ENCODE results near the gene KLF2. TPM values are rescaled to one million over a fixed set of nuclear protein-coding genes. Genes with fewer than 3 reads are reported as not detected.

KLF2 gene
- total and polyA plus RNA-seq, 2 donors (not counting 1 experiment from before 2014, with no cell fraction given) = 242 to 3,965 TPM

DNA sequence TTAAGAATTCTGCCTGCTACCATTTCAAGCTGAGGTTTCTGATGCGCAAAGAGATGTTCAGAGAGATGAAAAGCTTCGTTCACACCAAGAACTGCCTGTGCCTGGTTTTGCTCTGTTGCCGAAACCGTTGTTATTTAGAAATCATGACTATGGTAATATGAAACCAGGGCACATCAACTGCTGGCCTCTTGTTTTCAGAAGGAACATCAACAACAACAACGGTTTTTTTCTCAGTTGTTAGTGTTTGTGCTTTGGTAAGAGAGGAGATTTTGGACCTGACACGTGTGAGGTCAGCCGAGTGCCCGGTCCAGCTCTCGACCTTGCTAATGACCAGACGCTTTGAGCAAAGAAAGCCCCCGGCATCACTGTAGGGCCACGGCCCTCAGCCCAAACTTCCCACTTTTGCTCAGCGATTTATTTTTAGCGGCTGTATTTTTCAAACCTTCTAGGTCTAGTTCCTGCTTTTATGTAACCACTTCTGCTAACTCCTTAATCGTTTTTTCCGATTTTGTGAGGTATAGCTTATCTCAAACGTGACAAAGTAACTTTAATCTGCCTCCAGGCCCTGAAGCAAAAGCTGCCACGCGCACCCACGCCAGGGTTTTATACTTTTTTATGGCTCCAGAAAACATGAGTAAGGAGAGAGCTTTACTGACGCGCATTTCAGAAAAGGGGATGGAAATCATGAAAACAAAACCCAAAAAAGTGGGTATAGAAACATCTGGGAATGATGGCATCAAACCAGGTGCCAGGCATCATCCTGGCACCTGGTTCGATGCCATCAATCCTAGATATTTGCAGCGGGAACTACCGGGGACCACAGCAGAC is 42.0 kb downstream of the KLF2 start:
- TF ChIP-seq EZH2 (IDR thresholded peaks at IDR 0.05; ENCODE audit: borderline replicate concordance, insufficient read depth, low read depth, low read length, poor library complexity, severe bottlenecking) = no peak
- TF ChIP-seq CTCF (IDR thresholded peaks at IDR 0.05) = no peak
- peak overlapping the region; percentile 19 to 56 (median 41) for H3K4me3 ChIP-seq (ENCODE audit: control extremely low read depth in 1 of 5, extremely low read depth in 1 of 5, insufficient read depth in 1 of 5, low read depth in 2 of 5, low read length in 4 of 5)
- peaks cover 92 to 99% of the 10 kb centered on the region in 2 donors for H3K4me1 ChIP-seq (ENCODE audit: control insufficient read depth in 2 of 2, insufficient read depth in 2 of 2, low read length in 2 of 2)
- no peaks in the 10 kb centered on the region for H4K20me1 ChIP-seq (ENCODE audit: control insufficient read depth, insufficient read depth, low read length, poor library complexity, severe bottlenecking)
- H3K9me3 ChIP-seq (ENCODE audit: control extremely low read depth in 1 of 3, control insufficient read depth in 2 of 3, insufficient read depth in 1 of 3, low read length in 2 of 3) = no peaks in the 10 kb centered on the region
- peak overlapping the region; percentile 86 for H3K4me2 ChIP-seq (replicated peaks; ENCODE audit: low read depth, low read length, poor library complexity, severe bottlenecking)
- ATAC-seq (ENCODE audit: low read depth) (peak; percentile 39), DNase-seq (peak; percentile 89)
- H3K4me1 Mint-ChIP-seq = peaks cover 53% of the 10 kb centered on the region
- H3K79me2 ChIP-seq (ENCODE audit: control insufficient read depth, insufficient read depth, low read length) = peaks cover 29% of the 10 kb centered on the region
- intact Hi-C loops (cut with micrococcal nuclease) = loop anchor here (1.0 to 5.0 kb wide), 8 partner anchors 17 to 255 kb away; partner anchors contain the start of gene RAB8A
- H3K27me3 ChIP-seq (replicated peaks in 1 of 4; ENCODE audit: control extremely low read depth in 1 of 4, control insufficient read depth in 3 of 4, insufficient read depth in 4 of 4, low read length in 3 of 4) = no peaks in the 10 kb centered on the region
- H3K9ac ChIP-seq (ENCODE audit: low read length) = peak overlapping the region; percentile 51
- no peak overlapping the region for H2AFZ ChIP-seq (ENCODE audit: insufficient read depth, low read depth, low read length, poor library complexity, severe bottlenecking)
- ChIA-PET POLR2A (interaction anchor here (0.7 to 12.1 kb wide), 18 partner anchors 7 to 118 kb away, joined by 3 to 337 read pairs (median 4); partner anchors contain the start of gene KLF2), CTCF (interaction anchor here (0.8 to 4.2 kb wide), 17 partner anchors 9 to 122 kb away, joined by 3 to 57 read pairs (median 9); no protein-coding TSS in a partner anchor)
- peak overlapping the region; percentile 98 for H3K27ac Mint-ChIP-seq
- peak overlapping the region; percentile 83 to 92 for H3K27ac ChIP-seq (ENCODE audit: low read length in 2 of 2)
- WGBS (ENCODE audit: insufficient coverage) = 1% methylated on average over 14 of the region's 25 CpGs
- no peaks in the 10 kb centered on the region for H3K36me3 ChIP-seq (replicated peaks in 1 of 2; ENCODE audit: control extremely low read depth in 1 of 2, control insufficient read depth in 1 of 2, extremely low read depth in 1 of 2, insufficient read depth in 2 of 2, low read length in 1 of 2)
- peak overlapping the region; percentile 86 for H3K4me3 Mint-ChIP-seq
- no peaks in the 10 kb centered on the region for H3K27me3 Mint-ChIP-seq
- H3K9me3 Mint-ChIP-seq (ENCODE audit: insufficient read depth) = no peaks in the 10 kb centered on the region

Measured in B cell (primary cell).